NOMO-1 treated with dmso at 0.1 percent for 144 hours (cell line): ENCODE results near the gene GSK3B.

Experiments
- DNase-seq: peaks from one replicate; lab custom pipeline; 2025; ENCODE audit not compliant: unreplicated experiment; lab: John Stamatoyannopoulos, UW

GSK3B gene

DNA sequence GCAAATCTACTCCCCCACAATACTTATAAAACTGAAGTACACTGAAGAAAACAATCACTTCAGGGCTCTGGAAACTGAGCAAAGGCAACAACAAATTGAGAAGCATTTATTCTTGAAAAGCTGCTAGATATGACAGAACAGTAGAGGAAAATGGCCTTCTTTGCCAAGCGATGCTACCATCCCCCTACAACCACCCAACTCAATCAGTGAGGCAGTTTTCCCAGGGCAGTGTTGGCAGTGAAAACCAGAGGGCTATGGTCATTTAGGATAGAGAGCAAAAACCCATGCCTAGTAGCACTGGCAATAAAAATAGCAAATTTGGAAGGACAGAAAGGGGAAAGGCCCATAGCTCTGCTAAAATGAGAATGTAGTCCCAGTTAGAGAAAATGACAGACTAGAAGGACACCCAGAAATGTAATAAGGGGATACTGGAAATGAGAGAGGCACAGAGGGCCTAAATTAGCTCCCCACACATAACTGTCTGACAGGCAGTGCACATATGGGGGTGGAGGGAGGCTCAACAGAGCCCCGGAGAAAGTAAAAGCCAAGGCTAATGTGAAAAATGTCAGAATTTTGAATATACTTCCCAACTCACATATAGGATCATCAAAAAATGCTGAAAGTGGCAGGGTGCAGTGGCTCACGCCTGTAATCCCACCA lies 143.5 kb downstream of the GSK3B start:
- DNase-seq: no peak

DNA sequence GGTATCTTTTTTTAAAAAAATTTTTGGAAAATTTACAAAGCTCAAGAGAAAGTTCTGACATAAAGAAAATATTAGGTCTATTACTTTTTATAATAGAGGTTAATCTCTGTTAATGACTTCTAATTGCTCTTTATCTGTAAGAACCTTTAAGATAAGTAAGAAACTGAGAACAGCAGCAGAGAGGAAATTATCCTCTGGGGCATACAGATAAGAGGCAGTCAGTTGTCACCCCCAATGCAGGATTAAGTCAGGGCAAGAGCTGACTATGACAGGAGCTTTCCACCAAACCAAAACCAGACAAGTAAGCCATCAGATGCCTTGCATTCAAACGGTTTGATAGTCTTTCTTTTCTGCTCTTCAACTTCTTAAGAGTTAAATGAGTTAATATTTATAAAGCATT lies 149.0 kb downstream of the GSK3B start:
- no peak for DNase-seq

DNA sequence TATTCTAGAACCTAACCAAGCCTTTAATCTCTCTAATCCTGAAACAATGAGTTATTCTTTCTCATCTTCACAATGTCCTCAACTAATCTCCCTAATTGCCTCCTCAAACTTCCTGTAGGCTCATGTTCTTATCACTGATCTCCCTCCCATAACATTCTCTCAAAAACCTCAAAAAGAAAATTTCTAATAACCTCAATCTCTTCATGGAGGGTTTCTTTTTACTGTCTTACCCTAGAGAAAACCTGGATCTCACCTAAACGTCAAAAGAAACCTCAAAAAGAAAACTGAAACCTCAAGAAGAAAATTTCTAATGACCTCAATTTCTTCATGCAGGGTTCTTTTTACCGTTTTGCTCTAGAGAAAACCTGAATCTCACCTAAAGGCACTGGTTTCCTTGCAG lies 150.2 kb downstream of the GSK3B start:
- no peak for DNase-seq

DNA sequence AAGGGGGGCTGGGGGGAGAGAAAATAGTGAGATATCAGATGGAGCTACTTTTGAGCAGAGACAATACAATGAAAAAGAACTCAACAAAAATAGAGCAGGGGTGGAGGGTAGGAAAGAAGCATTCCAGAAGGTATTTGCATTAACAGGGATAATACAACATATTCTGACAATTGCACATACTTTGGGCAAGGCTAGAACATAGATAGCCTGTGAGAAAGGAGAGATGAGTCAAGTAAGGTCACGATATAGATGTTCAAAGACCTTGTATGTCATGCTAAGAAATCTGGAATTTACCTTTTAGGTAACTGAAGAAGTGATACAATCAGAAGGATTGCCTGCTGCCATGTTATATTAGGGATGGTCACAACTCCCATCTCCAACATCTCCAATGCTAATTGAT lies 155.2 kb downstream of the GSK3B start:
- DNase-seq: no peak

DNA sequence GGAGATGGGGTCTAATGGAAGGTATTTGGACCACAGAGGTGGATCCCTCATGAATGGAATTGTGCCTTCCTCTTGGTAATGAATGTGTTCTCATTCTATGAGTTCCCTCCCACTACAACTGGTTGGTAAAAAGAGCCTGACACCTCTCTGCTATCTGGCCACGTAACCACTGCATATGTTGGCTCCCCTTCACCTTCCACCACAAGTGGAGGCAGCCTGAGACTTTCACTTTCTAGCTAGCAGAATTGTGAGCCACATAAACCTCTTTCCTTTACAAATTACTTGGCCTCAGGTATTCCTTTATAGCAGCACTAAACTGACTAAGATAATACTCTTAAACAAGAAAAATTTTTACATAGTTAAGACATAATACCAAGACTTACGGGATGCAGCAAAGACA lies 157.0 kb downstream of the GSK3B start:
- DNase-seq: no peak

DNA sequence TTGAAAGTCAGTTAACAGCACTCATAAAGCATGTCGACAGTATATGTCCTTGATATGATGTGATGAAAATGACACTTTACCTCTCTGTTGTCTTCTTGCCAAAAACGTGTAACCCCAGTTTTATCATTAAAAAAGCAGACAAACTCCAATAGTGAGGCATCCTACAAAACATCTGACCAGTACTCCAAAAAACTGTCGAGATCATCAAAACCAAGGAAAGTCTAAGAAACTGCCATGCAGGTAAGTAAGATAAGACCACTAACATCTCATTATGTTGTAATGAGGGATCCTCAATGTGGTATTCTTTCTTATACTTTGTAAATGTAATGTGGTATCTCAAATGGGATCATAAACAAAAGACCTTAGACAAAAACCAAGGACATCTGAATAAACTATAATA lies 160.0 kb downstream of the GSK3B start:
- no peak for DNase-seq

- no peak for DNase-seq
These were observed 161.0 kb downstream of the GSK3B start for GRCh38 chr3:119933207-119933606.

GRCh38 chr3:119930286-119930685 lies 164.0 kb downstream of the GSK3B start:
- no peak for DNase-seq

DNA sequence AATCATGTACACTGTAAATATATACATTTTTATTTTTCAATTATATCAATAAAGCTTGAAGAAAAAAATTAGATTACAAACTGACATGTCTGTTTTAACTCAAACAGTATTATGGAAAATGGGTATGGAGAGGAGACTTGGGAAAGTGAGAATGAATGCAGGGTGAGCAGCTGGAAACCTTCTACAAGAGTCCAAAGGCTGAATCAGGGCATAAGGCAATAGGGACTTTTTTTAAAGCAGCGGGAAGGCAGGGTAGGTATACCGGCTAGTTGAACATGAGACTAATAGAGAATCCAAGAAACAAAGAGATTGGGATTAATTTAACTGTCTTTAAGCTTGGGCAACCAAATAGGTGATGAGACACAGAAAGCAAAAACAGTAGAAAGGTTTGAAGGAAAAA lies 167.1 kb downstream of the GSK3B start:
- no peak for DNase-seq

- DNase-seq: no peak
These were observed 169.8 kb downstream of the GSK3B start for GRCh38 chr3:119924111-119925094.

DNA sequence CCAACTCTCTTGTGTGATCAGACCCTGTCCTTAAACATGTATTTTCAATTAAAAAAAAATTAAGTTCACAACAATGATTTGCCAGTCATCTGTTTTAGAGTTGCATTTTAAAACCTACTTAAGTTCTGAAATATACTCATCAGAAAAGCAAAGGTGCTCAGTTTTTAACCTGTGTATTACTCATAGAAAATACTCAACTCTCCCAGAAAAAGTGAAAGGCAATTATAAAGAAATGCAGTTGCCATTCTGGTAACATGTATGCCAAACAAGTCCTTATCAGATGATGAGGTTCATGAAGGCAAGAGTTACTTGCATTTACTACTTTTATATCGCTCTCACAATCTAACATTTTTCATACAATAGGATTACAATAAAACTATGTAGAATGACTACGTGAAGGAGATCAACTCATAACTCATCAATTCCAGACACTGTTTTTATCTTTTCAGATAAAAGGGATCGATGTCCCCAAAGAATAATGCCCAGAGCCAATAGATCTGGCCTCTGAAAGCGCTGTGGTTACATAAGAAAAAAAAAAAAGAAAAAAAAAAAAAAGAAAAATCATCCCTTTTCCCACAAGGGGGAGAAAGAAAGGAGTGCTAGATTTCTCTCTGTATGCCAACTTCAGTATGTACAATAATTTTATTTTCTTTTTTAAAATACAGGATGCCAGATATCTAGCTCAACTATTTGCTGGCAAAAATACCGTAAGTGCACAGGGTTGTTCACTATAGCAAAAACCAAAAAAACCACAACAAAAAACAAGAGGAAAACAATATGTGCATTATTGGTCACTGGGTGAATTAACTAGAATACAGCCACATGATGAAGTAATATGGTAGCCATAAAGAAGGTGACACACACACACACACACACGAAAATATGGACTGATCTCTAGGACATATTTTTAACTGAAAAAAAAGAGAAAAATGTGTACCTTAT lies 175.0 kb downstream of the GSK3B start:
- DNase-seq: no peak

DNA sequence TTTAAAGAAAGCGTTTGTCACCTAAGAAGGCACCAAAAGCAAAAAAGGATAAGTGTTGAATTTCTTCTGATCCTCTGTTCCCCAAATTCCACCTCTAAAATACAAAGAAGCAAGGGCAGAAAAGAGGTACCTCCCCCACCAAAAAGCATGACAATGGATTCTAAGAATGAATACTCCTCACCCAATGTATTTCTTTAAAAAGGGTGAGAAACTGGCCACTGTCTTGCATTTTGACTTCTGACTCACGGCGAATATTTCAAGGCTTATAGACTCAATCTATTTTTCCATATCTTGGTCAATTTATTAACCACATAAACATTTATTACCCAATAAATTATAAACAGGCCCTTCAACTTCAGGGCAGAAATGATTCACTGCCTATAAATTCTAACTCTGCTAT lies 181.2 kb downstream of the GSK3B start:
- no peak for DNase-seq

GRCh38 chr3:119912220-119912619 lies 182.0 kb downstream of the GSK3B start:
- no peak for DNase-seq

- DNase-seq: no peak
These were observed 182.5 kb downstream of the GSK3B start for GRCh38 chr3:119911748-119912147.

- DNase-seq: no peak
These were observed 192.2 kb downstream of the GSK3B start for GRCh38 chr3:119902061-119902460.

- no peak for DNase-seq
These were observed 193.1 kb downstream of the GSK3B start for GRCh38 chr3:119901148-119901547.

- no peak for DNase-seq
These were observed 195.1 kb downstream of the GSK3B start for GRCh38 chr3:119899192-119899511.

DNA sequence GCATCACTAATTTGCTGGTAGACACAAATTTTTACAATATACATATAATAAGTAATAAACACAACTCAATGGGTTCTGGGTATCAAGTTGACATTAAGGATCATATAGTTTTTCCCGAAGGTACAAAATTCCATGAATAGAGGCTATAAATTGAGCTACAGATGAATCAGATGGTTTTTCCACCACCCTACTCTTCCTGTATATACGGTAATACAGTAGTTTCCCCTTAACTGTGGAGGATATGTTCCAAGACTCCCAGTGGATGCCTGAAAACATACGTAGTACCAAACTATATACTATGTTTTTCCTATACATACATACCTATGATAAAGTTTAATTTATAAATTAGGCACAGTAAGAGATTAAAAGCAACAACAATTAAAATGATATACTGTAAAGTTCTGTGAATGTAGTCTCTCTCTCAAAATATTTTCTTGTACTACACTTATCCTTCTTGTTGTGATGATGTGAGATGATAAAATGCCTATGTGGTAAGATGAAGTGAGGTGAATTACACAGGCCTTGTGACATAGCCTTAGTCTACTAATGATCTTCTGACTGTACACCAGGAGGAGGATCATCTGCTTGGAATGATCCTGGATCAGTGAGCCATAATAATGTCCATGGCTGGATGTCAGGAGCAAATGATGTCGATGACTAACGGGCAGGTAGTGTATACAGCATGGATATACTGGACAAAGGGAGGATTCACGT lies 195.6 kb downstream of the GSK3B start:
- DNase-seq: no peak

DNA sequence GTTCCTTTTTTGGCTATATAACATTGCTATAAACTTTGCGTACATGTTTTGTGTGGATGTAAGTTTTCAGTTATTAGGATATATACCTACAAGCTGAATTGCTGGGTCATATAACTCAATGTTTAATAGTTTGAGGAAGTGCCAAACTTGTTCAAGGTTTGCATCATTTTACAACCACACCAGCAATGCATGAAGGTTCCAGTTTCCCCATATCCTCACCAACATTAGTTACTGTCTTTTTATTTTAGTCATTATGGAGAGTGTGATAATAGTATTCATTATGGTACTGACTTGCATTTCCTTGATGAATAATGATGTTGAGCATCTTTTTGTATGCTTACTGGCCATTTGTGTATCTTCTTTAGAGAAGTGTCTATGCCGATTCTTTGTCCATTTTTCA lies 200.1 kb downstream of the GSK3B start:
- peak; percentile 34 for DNase-seq

DNA sequence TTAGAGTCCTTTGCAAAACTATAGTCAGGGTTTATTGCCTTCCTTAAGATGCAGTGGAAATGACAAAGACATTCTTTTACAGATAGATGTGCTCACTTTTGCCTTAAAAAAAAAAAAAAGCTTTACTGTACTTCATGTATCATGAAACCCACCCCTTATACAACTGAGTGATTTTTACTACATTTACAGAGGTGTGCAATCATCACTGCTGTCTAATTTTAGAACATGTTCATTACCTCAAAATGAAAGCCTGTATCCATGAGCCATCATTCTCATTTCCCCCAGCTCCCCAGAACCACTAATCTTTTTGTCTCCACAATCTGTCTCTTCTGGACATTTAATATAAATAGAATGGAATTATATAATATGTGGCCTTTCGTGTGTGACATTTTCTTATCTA lies 200.5 kb downstream of the GSK3B start:
- DNase-seq: no peak
